Measurements from ENCODE around the gene ADH5. TPM values are rescaled to one million over a fixed set of nuclear protein-coding genes. Genes with fewer than 3 reads are reported as not detected.

ADH5 gene
- total and polyA plus RNA-seq, 10 of the 15 experiments (the other 5 are each of a cell fraction or from before 2014, with no cell fraction given), result 48.5 to 159 (median 95.3) TPM

GRCh38 chr4:99131378-99131777 lies 42.8 kb upstream of the ADH5 start (continued):
- TF ChIP-seq CEBPZ (IDR thresholded peaks at IDR 0.05; ENCODE audit: low read depth, low read length) (no peak), WRNIP1 (IDR thresholded peaks at IDR 0.05; ENCODE audit: borderline replicate concordance, low read depth, low read length) (no peak), E4F1 (IDR thresholded peaks at IDR 0.05; ENCODE audit: borderline replicate concordance, partially characterized antibody) (no peak), ESRRA (IDR thresholded peaks at IDR 0.05; ENCODE audit: low read length) (no peak), IRF3 (IDR thresholded peaks at IDR 0.05) (no peak)

All from GM12878 (cell line).